Measurements from ENCODE around the gene SMIM22.

GRCh38 chr16:4750896-4751295, 44.3 kb upstream of the SMIM22 start:
- TF ChIP-seq CTCF (IDR thresholded peaks at IDR 0.05) (no peak), POLR2A (IDR thresholded peaks at IDR 0.05) (no peak)

Measured in upper lobe of left lung (tissue), 4 donors.